Activated CD8-positive, alpha-beta T cell treated with anti-CD3 and anti-CD28 coated beads, Interleukin-2, amount 10 ng/mL, durations not matched to agents 7 days and 5 days (primary cell): ENCODE results near the gene SLCO2A1. TPM values are rescaled to one million over a fixed set of nuclear protein-coding genes. Genes with fewer than 3 reads are reported as not detected.

Experiments
- ATAC-seq: fragments of 150-1000 bp; cut with Tn5 transposase; one replicate; pipeline ENCODE4 v1.10.0; 2021; ENCODE audit warnings: moderate library complexity
- CTCF ChIA-PET: fragments of 350-600 bp; sonication (Branson Sonifier 250); formaldehyde crosslinking; loops from one replicate; lab custom pipeline; 2021; ENCODE audit warnings: antibody characterized with exemption; lab: Charles Lee
- POLR2A ChIA-PET: fragments of 350-600 bp; sonication (Branson Sonifier 250); formaldehyde crosslinking; loops from one replicate; lab custom pipeline; 2021; ENCODE audit warnings: antibody characterized with exemption; lab: Charles Lee
- DNase-seq: peaks from one replicate; pipeline ENCODE4 v3.0.0-alpha.2; 2020
- H3K27ac Mint-ChIP-seq: one replicate; pipeline ENCODE4 v1.8.0; 2021; ENCODE audit warnings: mild to moderate bottlenecking, mixed read lengths
- H3K27me3 Mint-ChIP-seq: one replicate; pipeline ENCODE4 v1.8.0; 2021; ENCODE audit warnings: low read depth, mixed read lengths
- H3K36me3 Mint-ChIP-seq: one replicate; pipeline ENCODE4 v1.8.0; 2021; ENCODE audit warnings: low read depth, mixed read lengths
- H3K4me1 Mint-ChIP-seq: one replicate; pipeline ENCODE4 v1.8.0; 2021; ENCODE audit warnings: low read depth, mixed read lengths
- H3K4me3 Mint-ChIP-seq: one replicate; pipeline ENCODE4 v1.8.0; 2021; ENCODE audit warnings: mild to moderate bottlenecking, mixed read lengths
- H3K9me3 Mint-ChIP-seq: one replicate; pipeline ENCODE4 v1.8.0; 2022; ENCODE audit warnings: mixed read lengths; ENCODE audit not compliant: insufficient read depth
- total RNA-seq, 2 experiments: library from RNA; stranded (reverse); gene quantifications; one replicate each; pipeline ENCODE4 v1.2.3, GENCODE V29; 2021

The SLCO2A1 gene
- total RNA-seq, 2 experiments from 2014 or later: not detected

- Mint-ChIP-seq H3K27ac (no peak overlapping the region), H3K36me3 (peaks cover 3% of the 10 kb centered on the region), H3K4me3 (no peak overlapping the region), H3K9me3 (peaks cover 1% of the 10 kb centered on the region), H3K27me3 (peaks cover 3% of the 10 kb centered on the region), H3K4me1 (peaks cover 34% of the 10 kb centered on the region)
- no peak for ATAC-seq
- POLR2A ChIA-PET: no interaction called here
- peak; percentile 1 for DNase-seq
- CTCF ChIA-PET: no interaction called here
Measured at GRCh38 chr3:133883641-133884040, 146.1 kb downstream of the SLCO2A1 start.

- H3K9me3 Mint-ChIP-seq: peaks cover 7% of the 10 kb centered on the region
- peaks cover 33% of the 10 kb centered on the region for H3K4me1 Mint-ChIP-seq
- peaks cover 3% of the 10 kb centered on the region for H3K36me3 Mint-ChIP-seq
- H3K27ac Mint-ChIP-seq: peak overlapping the region; percentile 23
- DNase-seq (no peak), ATAC-seq (no peak)
- peaks cover 7% of the 10 kb centered on the region for H3K27me3 Mint-ChIP-seq
- ChIA-PET POLR2A (no interaction called here), CTCF (no interaction called here)
- H3K4me3 Mint-ChIP-seq: no peak overlapping the region
Measured at GRCh38 chr3:133882986-133883586, 146.6 kb downstream of the SLCO2A1 start.

GRCh38 chr3:133881939-133882825 is 147.5 kb downstream of the SLCO2A1 start:
- Mint-ChIP-seq H3K9me3 (peaks cover 10% of the 10 kb centered on the region), H3K4me3 (no peak overlapping the region), H3K27ac (peak overlapping the region; percentile 23), H3K36me3 (peaks cover 3% of the 10 kb centered on the region), H3K27me3 (peaks cover 14% of the 10 kb centered on the region), H3K4me1 (peaks cover 32% of the 10 kb centered on the region)
- ChIA-PET POLR2A (no interaction called here), CTCF (no interaction called here)
- peak; percentile 43 for ATAC-seq
- peak; percentile 28 for DNase-seq

DNA sequence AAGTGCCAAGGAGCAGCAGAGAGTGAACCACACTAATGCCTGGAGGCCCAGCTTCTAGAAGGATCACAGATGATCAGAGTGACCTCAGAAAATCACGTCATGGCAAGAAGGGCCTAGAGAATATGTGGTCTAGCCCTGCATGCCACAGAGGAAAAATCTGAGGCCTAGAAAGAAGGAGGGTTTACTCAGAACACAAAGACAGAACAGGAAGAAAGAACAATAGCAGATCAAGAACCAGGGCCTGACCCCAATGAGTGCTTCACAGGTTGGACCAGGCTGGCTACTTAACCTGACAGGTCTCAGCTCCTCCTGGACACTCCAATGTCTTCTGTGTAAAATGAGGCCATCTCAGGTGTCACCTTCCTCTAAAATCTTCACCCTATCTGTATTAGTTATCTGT is 148.2 kb downstream of the SLCO2A1 start:
- Mint-ChIP-seq H3K27ac (peak overlapping the region; percentile 4), H3K4me1 (peaks cover 32% of the 10 kb centered on the region), H3K9me3 (peaks cover 10% of the 10 kb centered on the region), H3K36me3 (peaks cover 3% of the 10 kb centered on the region), H3K4me3 (no peak overlapping the region), H3K27me3 (peaks cover 16% of the 10 kb centered on the region)
- POLR2A ChIA-PET: no interaction called here
- CTCF ChIA-PET: no interaction called here
- ATAC-seq (peak; percentile 46), DNase-seq (no peak)

- ChIA-PET POLR2A (no interaction called here), CTCF (no interaction called here)
- Mint-ChIP-seq H3K9me3 (peaks cover 10% of the 10 kb centered on the region), H3K4me1 (peaks cover 32% of the 10 kb centered on the region), H3K36me3 (peaks cover 3% of the 10 kb centered on the region), H3K27ac (peak overlapping the region; percentile 4), H3K4me3 (no peak overlapping the region), H3K27me3 (peaks cover 16% of the 10 kb centered on the region)
- ATAC-seq (no peak), DNase-seq (no peak)
Measured at GRCh38 chr3:133880886-133881455, 148.8 kb downstream of the SLCO2A1 start.

- H3K27me3 Mint-ChIP-seq: peaks cover 16% of the 10 kb centered on the region
- DNase-seq: no peak
- no peak for ATAC-seq
- ChIA-PET CTCF (no interaction called here), POLR2A (no interaction called here)
- H3K36me3 Mint-ChIP-seq: peaks cover 3% of the 10 kb centered on the region
- H3K4me3 Mint-ChIP-seq: no peak overlapping the region
- no peak overlapping the region for H3K27ac Mint-ChIP-seq
- peaks cover 32% of the 10 kb centered on the region for H3K4me1 Mint-ChIP-seq
- H3K9me3 Mint-ChIP-seq: peaks cover 10% of the 10 kb centered on the region
Measured at GRCh38 chr3:133880287-133880686, 149.4 kb downstream of the SLCO2A1 start.

- no peak for DNase-seq
- H3K27me3 Mint-ChIP-seq: peaks cover 24% of the 10 kb centered on the region
- POLR2A ChIA-PET: no interaction called here
Measured at GRCh38 chr3:133878518-133878917, 151.2 kb downstream of the SLCO2A1 start.

More at GRCh38 chr3:133878518-133878917, 151.2 kb downstream of the SLCO2A1 start:
- peaks cover 31% of the 10 kb centered on the region for H3K4me1 Mint-ChIP-seq
- CTCF ChIA-PET: no interaction called here
- ATAC-seq: no peak
- H3K4me3 Mint-ChIP-seq: no peak overlapping the region
- peaks cover 10% of the 10 kb centered on the region for H3K9me3 Mint-ChIP-seq
- peaks cover 3% of the 10 kb centered on the region for H3K36me3 Mint-ChIP-seq
- no peak overlapping the region for H3K27ac Mint-ChIP-seq

Other genes starting within 250 kb of the SLCO2A1 start
- 10 to 100 TPM; 45.3 to 48.1 TPM for gene SRPRB, start 224.1 kb downstream of the SLCO2A1 start, total RNA-seq
- 1 to 10 TPM in 1 of 2 experiments, under 1 TPM in 1; 0.68 to 1.2 TPM for gene RAB6B, start 134.0 kb downstream of the SLCO2A1 start, total RNA-seq
- gene RYK, start 220.9 kb upstream of the SLCO2A1 start, total RNA-seq: 1 to 10 TPM; 6.9 to 9.4 TPM